ENCODE results near the gene CNNM4.

The CNNM4 gene

DNA sequence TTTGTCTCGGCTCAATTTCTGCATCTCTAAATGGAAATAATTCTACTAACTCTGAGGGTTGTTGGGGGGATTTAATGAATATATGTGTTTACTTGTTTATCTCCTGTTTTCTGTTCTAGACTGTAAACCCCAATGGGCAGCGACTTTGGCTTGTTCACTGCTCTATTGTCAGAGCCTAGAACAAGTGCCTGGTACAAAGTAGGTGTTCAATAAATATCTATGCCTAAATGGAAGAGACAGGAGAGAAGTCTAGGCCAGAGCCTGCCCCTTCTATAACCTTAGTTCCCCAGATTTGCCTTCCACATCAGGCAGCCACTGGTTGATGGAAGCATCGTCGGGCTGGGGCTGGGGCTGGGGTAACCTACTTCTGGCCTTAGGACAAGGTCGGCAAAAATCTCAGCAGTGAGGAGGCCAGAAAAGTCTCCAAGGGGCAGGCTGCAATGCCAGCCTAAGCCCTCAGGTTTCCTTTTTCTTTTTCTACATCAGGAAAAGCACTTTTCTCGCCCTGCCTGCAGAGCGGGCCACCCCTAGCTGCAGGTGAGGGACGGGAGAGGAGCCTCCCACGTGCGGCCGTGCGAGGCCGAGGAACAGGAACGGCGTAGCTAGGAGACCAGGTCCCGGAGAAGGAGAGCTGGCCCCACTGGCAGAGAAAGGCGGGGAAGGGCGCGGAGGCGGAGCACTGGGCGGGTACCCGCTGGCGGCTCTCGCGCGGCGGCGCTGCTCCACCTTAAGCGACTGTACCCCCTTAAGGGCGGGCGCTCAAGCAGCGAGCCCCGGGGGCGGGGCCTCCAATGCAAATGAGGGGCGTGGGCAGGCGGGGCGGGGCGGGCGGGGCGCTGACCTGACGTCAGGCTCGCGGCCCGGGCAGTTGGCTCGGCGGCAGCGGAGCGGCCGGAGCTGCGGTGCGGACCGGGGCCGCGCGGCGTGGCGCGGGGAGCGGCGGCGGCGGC lies at the start of gene CNNM4:
Gene CNNM4, plus strand, starts transcription at position 867 of the 950 bp plus-strand sequence. CDS start 98 bp downstream, outside the sequence.
- peak; percentile 80 to 83 for DNase-seq (ENCODE audit: low read depth in 2 of 2, low spot score in 1 of 2)

DNA sequence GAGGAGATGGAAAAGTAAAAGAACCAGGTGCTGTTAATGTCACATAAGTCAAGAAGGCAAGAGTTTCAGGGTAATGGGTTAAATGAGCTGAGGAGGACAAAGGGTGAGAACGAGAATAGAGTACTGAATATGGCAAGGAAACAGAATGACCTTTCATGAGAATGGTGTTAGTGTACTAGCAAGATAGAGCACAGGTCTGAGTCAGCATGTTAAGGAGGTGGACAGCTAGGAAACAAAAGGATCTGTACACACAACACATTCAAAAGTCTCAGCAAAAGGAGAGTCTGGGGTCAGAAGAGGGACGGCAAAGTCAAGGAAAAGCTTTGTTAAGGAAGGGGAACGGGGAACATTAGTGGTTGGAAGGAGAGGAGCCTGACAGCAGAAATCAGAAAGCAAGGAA lies 49.7 kb upstream of the CNNM4 start:
- no peak for DNase-seq (ENCODE audit: low read depth in 2 of 2, low spot score in 1 of 2)

DNA sequence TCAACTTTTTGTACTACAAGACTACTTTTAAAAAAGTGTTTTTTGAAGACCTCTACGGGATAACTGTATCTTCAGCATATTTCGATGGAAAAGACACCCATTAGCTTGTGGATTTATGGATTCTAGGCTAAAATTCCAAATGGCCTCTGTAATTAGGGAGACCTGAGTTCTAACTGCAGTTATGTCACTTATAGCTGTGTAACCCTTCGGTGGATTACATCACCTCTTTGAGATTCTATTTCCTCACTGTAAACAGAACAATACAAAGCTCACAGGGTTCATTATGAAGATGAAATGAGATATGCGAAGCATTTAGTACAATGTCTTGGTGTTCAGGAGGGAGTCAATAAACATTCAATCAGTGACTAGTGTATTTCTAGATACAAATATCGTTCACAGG lies 45.0 kb upstream of the CNNM4 start:
- no peak for DNase-seq (ENCODE audit: low read depth in 2 of 2, low spot score in 1 of 2)

DNA sequence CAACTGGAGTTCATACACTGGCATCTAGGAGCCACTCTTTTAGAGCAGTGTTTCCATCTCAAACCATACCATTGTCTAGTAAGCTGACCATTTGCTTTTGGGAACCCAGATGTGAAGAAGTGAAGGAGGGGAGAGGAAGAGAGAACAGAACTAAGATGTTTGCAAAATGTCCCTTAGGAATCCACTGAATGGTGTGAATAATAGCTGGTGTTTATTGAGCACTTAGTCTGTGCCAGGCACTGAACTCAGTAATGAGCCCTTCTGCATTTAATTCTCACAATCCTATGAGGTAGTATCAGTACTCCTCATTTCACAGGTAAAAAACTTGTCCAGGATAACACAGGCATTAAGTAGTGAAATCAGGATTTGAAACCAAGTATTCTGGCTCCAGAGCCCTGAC lies 44.3 kb upstream of the CNNM4 start:
- no peak for DNase-seq (ENCODE audit: low read depth in 2 of 2, low spot score in 1 of 2)

DNA sequence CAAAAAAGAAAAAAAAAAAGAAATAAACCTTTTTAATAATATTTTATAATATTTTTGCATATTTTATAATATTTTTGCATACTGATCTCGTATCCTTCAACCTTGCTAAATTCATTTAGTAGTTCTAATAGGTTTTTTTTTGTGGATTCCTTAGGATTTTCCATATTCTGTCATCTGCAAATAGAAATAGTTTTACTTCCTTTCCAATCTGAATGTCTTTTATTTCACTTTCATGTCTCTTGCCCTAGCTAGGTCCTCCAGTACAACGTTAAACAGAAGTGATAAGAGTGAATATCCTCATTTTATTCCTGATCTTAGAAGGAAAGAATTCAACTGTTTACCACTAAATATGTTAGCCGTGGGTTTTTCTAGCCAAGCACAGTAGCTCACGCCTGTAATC lies 34.6 kb upstream of the CNNM4 start:
- DNase-seq (ENCODE audit: low read depth in 2 of 2, low spot score in 1 of 2): no peak

DNA sequence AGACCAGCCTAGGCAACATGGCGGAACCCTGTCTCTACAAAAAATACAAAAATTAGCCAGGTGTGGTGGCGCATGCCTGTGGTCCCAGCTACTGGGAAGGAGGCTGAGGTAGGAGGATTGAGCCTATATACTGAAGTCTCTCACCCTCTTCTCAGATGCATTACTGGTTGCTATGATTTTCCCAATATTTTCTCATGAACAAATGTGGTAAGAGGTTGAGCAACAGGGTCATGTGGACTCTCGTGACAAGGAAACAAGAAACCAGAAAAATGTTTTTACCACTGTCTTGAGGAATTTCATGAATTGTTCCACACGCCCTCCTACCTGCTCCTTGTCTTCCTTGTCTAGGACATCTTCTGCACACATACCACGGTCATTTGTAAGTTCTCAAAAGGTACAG lies 33.3 kb upstream of the CNNM4 start:
- no peak for DNase-seq (ENCODE audit: low read depth in 2 of 2, low spot score in 1 of 2)

DNA sequence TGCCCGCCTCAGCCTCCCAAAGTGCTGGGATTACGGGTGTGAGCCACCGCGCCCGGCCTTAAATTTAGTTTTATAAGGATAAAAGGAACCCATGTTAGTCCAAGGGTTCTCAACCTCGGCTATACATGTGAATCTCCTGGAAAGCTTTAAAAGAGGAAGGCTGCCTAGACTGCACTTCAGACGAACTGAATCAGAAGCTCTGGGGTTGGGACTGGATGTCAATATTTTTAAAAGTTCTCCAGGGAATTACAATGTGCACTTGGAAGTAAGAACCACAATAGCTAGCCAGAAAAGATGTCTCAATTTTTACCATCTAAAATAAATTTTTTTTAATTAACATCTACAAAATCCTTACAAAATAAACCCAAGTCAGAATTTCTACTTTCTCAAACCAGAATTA lies 31.0 kb upstream of the CNNM4 start:
- DNase-seq (ENCODE audit: low read depth in 2 of 2, low spot score in 1 of 2): no peak

DNA sequence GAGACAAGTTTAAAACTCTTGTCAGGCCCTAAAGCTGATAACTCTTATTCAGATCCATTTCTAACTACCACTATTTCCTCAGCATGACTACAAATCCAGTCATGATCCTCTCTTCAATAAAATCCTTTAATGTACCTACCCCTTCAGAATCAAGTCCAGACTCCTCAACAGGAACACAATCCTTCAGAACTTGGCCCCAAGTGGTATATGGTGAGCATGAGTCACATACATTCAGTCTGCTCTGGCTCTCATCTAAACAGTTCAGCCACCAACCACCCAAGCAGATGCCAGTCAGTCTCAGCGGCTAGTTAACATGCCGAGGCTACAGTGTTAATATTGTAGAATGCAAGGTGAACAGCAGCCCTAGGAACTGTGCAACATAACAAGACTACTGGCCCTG lies 30.5 kb upstream of the CNNM4 start:
- no peak for DNase-seq (ENCODE audit: low read depth in 2 of 2, low spot score in 1 of 2)

DNA sequence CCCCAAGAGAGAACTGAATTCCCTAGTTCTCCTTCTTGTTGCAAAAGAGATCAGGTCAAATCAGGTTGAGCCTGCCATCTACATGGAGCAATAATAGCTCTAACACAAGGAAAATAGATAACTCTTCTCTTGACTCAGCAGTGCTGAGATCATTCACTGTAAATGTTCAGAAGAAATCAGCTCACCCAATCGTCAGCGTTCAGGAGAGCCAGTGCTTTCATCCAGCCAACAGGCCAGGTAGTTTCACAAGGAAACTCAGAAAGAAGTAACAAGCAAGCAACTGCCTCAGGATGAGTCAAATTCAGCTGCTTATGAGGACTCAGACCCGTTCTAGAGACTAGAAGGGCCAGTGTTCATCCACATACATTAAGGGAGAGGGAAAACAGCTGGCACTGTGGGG lies 26.8 kb upstream of the CNNM4 start:
- no peak for DNase-seq (ENCODE audit: low read depth in 2 of 2, low spot score in 1 of 2)

DNA sequence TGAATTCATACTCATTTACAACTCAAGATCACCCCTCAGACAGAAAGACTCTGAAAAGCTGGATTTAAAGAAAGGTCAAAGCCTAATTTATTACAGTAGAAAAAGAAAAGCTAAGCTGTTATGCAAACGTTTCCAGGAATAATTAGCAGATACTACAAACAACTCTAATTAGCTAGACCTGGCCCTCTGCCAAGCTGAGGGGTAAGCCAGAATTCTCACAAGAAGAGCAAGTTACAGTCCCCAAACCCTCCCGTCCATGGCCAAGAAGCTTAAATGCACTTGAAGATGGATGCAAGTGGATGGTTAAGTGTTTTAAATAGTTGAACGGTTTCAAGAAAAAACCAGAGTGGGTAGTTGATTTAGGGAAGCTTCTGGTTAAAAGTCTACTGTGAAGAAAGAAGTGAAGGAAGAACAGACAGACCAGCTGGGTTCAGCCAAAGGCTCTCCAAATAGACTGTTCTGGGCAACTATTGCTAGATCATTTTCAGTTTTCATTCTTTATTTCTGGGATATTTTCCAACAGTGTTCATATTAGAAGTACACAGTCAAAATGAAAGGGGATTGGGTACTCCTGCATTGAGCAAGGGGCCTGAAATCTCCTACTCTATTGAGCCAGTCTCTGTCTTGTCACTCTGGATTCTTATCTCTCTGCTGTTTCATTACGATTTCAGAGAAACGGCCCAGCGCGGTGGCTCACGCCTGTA lies 25.7 kb upstream of the CNNM4 start:
- DNase-seq (ENCODE audit: low read depth in 2 of 2, low spot score in 1 of 2): no peak

DNA sequence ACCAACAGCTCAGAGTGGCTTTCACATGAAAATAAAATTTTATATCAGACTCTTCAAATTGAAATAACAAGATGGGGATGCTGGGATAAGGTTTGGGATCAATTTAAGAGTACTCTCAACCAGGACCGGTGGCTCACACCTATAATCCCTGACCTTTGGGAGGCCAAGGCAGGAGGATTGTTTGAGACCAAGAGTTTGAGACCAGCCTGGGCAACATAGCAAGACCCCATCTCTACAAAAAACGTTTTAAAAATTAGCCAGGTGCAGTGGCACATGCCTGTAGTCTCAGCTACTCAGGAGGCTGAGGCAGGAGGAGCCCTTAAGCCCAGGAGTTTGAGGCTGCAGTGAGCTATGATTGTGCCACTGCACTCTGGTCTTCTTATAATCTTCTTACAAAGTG lies 23.5 kb upstream of the CNNM4 start:
- no peak for DNase-seq (ENCODE audit: low read depth in 2 of 2, low spot score in 1 of 2)

DNA sequence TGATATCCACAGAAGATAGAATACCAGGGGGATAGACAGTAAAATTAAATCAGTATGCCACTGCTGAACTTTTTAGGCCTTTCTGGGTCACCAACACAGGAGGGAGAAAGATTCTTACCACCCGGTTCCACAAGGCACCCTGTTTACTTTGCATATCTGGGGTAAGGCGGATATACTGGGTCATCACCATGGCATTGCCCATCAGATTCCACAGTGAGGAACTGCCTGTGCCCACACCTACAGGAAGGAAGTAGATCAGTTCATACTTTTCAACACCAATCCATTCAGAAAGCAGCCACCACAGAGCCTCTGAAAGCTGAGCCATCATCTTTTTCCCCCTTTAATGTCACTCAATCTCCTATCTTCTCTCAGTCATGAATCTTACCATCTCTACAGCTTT lies 22.9 kb upstream of the CNNM4 start:
- DNase-seq (ENCODE audit: low read depth in 2 of 2, low spot score in 1 of 2): no peak

DNA sequence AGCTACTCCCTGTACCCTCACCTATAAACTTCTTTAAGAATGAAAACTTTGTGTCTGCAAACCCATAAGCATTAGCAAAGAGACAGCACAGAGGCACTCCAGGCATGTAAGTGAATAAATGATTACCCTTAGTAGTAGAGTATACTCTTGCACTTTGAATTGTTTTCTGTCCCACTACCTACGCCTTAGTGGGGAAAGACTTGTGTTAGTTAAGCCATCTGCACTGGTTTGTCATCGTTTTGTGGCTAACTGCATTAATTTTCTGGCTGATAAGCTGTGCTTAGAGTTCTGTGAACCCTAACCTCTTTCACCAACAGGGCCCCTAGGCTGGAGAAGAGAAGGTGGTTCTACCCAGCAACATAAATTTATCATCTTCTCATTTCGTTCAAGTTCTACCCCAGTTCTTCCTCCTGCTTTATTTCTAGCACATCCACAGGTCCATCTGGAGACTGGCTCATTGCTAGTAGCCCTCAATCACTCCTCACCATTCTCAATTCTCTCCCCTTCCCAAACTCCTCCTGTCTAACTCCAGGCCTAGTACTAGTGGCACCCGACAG lies 21.5 kb upstream of the CNNM4 start:
- no peak for DNase-seq (ENCODE audit: low read depth in 2 of 2, low spot score in 1 of 2)

DNA sequence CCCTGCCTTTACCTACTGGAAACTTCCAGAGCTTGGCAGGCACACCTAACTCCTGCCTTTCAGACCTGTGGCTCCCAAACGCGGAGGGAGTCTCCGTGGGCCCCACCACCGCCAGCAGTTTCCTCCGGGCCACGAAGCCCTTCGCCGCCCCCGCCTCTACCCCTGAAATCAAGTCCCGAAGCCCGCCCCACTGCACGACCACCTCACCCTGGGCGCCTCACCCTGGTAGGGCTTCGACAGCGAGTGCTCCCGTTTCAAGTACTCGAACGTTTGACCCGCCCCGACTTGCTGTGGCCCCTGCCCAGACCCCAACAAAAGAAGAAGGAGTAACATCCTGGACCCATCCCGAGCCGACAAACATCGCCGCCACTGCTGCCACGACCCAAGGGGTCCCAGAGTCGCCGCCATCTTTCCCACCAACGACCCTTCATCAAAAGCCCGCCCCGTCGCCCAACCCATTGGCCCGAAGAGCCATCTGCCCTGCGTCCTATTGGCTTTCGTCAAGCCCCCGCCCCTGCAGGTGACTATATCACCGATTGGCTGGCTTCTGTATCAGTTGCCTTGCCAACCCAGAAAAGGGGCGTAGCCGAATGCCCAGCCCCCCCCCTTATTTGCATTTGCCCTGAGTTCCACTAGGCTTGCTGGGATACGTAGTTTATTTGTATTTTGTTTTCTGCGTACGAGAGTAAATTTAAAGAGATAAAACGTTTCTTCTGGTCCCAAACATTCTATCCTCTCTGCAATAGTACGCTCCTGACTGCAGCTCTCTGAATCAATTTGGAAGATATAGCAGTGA lies 20.9 kb upstream of the CNNM4 start, which contains the start of gene LMAN2L:
Gene LMAN2L, minus strand, starts transcription at position 432 of the 796 bp plus-strand sequence. Its CDS starts 24 bp downstream, at position 408.
- DNase-seq (ENCODE audit: low read depth in 2 of 2, low spot score in 1 of 2): peak; percentile 82 to 95

DNA sequence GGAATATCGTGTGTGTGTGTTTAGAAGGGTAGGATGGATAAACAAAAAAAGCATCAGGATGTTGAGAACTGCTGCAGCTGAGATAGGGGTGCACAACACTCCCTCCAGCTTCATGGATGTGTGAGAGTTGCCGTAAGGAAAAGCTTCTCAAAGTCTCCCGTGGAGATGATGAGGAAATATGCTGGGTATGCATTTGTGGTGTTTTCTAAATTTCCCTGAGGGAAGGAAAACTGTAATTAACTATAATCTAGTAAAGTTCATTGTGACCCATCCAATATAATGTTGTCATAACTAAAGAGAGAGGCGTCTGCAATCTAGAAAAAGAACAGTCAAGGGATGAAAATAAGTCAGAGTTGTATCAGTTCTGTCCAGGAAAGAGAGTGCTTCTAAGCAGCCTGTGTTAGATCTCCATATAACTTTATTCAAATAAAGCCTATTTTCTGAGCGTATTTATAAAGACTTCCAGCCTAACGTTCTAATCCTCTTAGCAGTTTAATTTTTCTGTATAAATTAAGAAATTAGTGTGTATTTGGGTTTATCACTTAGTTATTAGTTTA lies 13.6 kb upstream of the CNNM4 start:
- DNase-seq (ENCODE audit: low read depth in 2 of 2, low spot score in 1 of 2): no peak

DNA sequence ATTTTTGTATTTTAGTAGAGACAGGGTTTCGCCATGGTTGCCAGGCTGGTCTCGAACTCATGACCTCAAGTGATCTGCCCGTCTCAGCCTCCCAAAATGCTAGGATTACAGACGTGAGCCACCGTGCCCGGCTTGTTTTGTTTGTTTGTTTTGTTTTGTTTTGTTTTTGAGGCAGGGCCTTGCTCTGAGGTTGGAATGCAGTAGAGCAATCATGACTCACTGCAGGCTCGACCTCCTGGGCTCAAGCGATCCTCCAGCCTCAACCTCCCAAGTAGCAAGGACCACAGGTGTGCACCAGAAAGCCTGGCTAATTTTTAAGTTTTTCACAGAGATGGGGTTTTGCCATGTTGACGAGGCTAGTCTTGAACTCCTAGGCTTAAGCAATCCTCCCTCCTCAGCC lies 8.9 kb upstream of the CNNM4 start:
- DNase-seq (ENCODE audit: low read depth in 2 of 2, low spot score in 1 of 2): no peak

DNA sequence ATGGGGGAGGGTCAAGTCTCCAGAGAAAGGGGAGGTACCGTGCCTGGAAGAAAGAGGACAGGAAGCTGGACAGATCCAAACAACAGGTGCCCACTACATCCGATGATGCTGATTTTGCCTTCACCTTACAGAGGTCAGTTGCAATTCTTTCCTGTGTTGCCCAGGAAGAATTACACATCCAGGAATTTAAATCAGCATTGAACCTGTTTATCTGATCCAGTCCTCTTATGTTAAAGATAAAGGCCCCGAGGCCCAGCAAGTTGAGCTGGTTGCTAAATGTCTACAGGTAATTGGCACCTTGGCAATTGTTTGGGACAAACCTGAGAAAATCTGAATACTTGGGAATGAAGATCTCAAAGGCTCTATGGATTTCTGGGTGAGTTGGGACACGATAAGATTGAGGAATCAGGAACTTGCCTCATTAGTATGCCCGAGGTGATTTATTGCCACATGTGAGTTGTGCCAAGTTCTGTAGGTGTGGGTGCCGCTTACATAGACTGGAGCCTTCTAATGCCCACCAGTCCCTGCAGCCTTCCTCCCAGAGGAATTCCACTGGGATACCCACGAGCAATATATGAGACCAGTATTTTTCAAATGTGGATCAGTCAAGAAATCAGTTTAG lies 6.9 kb upstream of the CNNM4 start:
- no peak for DNase-seq (ENCODE audit: low read depth in 2 of 2, low spot score in 1 of 2)

DNA sequence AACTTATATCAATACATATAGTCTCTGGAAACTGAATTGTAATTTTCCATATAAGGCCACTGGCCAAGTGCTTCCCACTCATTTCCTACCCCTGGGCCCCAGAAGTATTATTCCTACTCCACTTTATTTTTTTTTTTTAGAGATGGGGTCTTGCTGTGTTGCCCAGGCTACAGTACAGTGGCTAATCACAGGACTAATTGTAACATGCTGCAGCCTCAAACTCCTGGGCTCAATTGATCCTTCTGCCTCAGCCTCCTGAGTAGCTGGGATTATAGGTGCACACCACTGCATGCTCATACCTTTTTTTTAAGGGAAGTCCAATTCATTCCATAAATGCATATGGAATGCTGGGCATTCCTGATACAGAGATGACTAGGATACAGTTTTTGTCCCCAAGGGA lies 6.4 kb upstream of the CNNM4 start:
- DNase-seq (ENCODE audit: low read depth in 2 of 2, low spot score in 1 of 2): no peak

DNA sequence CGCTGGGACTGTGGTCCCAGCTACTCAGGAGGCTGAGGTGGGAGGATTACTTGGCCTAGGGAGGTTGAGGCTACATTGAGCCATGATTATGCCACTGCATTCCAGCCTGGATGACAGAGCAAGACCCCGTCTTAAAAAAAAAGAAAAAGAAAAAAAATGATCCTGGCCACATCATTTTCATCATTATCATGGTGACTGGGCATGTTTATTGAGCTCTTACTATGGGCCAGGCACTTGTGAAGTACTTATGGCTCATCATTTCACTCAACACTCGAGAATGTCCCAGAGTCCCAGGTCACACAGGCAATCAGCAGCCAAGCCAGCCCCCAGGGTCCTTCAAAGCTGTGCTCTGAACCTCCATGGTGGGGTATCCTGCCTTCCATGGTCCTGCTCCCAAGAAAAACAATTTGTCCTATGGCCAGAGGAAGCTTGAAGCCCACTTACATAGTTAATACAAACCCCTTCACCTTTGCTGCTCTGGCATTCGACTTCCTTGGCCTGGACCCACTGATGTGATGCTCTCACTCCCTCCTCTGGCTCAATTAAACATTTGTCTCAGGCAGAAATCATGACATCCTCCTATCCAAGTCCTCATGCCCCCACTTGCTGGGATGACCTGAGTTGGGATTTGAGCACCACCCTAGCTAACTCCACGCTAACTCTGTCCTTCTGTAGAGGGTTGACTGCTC lies 3.8 kb upstream of the CNNM4 start:
- no peak for DNase-seq (ENCODE audit: low read depth in 2 of 2, low spot score in 1 of 2)

DNA sequence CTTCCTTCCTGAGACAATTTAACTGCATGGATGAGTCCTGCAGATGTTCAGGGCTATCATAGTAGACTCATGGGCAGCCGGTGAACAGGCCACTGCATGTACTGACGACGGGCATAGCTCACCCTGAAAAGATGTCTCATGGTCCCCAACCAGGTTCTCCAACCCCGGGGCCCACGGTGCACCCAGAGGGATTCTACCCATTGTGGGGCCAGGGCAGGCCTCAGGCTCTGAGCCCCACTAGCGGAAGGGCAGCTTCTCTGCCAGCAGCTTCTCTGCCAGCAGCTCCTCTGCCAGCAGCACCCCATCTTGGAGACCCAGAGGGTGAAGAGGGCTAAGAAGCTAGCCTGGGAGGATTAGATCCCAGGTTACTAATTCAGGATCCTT lies 3.2 kb upstream of the CNNM4 start:
- no peak for DNase-seq (ENCODE audit: low read depth in 2 of 2, low spot score in 1 of 2)
